NK-92 (cell line): ENCODE data around the gene MGAT3.

Experiments
- DNase-seq: peaks from one replicate; lab custom pipeline; 2025; ENCODE audit not compliant: unreplicated experiment; lab: John Stamatoyannopoulos, UW

Gene MGAT3

GRCh38 chr22:39448205-39449054 is 8.4 kb upstream of the MGAT3 start:
- no peak for DNase-seq

- no peak for DNase-seq
These were observed 7.1 kb upstream of the MGAT3 start for GRCh38 chr22:39449708-39450107.

GRCh38 chr22:39450258-39450955 is 6.4 kb upstream of the MGAT3 start:
- DNase-seq: no peak

- DNase-seq: no peak
These were observed 4.1 kb upstream of the MGAT3 start for GRCh38 chr22:39452740-39453040.

- DNase-seq: no peak
These were observed 2.9 kb upstream of the MGAT3 start for GRCh38 chr22:39453765-39454378.

- no peak for DNase-seq
These were observed 2.4 kb upstream of the MGAT3 start for GRCh38 chr22:39454385-39454871.

- DNase-seq: no peak
These were observed 365 bp downstream of the MGAT3 start for GRCh38 chr22:39457198-39457555.

GRCh38 chr22:39457556-39458443 is 988 bp downstream of the MGAT3 start:
- no peak for DNase-seq

- no peak for DNase-seq
These were observed 1.8 kb downstream of the MGAT3 start for GRCh38 chr22:39458444-39459083.

- DNase-seq: no peak
These were observed 2.9 kb downstream of the MGAT3 start for GRCh38 chr22:39459681-39460080.

GRCh38 chr22:39462443-39463221 is 5.8 kb downstream of the MGAT3 start:
- no peak for DNase-seq

- DNase-seq: no peak
These were observed 6.5 kb downstream of the MGAT3 start for GRCh38 chr22:39463277-39463676.

GRCh38 chr22:39463931-39464390 is 7.1 kb downstream of the MGAT3 start:
- DNase-seq: no peak

- DNase-seq: no peak
These were observed 9.6 kb downstream of the MGAT3 start for GRCh38 chr22:39466228-39467006.

GRCh38 chr22:39467390-39467895 is 10.6 kb downstream of the MGAT3 start:
- DNase-seq: no peak

- no peak for DNase-seq
These were observed 11.9 kb downstream of the MGAT3 start for GRCh38 chr22:39468487-39469325.

- no peak for DNase-seq
These were observed 12.5 kb downstream of the MGAT3 start for GRCh38 chr22:39469326-39469680.
